CD4-positive, alpha-beta T cell treated with Interleukin-17A for 4 hours (primary cell): ENCODE data around the gene SLC8A3.
"Not testable (repeated sequence)": the region's sequence is repeated elsewhere in the genome, so short reads cannot be mapped to it uniquely, and the experiment has no call there.

Experiments used
- DNase-seq: peaks from one replicate; pipeline ENCODE4 v3.0.0-alpha.2; 2020; ENCODE audit warnings: mixed read lengths

The SLC8A3 gene, protein sequence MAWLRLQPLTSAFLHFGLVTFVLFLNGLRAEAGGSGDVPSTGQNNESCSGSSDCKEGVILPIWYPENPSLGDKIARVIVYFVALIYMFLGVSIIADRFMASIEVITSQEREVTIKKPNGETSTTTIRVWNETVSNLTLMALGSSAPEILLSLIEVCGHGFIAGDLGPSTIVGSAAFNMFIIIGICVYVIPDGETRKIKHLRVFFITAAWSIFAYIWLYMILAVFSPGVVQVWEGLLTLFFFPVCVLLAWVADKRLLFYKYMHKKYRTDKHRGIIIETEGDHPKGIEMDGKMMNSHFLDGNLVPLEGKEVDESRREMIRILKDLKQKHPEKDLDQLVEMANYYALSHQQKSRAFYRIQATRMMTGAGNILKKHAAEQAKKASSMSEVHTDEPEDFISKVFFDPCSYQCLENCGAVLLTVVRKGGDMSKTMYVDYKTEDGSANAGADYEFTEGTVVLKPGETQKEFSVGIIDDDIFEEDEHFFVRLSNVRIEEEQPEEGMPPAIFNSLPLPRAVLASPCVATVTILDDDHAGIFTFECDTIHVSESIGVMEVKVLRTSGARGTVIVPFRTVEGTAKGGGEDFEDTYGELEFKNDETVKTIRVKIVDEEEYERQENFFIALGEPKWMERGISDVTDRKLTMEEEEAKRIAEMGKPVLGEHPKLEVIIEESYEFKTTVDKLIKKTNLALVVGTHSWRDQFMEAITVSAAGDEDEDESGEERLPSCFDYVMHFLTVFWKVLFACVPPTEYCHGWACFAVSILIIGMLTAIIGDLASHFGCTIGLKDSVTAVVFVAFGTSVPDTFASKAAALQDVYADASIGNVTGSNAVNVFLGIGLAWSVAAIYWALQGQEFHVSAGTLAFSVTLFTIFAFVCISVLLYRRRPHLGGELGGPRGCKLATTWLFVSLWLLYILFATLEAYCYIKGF

DNA sequence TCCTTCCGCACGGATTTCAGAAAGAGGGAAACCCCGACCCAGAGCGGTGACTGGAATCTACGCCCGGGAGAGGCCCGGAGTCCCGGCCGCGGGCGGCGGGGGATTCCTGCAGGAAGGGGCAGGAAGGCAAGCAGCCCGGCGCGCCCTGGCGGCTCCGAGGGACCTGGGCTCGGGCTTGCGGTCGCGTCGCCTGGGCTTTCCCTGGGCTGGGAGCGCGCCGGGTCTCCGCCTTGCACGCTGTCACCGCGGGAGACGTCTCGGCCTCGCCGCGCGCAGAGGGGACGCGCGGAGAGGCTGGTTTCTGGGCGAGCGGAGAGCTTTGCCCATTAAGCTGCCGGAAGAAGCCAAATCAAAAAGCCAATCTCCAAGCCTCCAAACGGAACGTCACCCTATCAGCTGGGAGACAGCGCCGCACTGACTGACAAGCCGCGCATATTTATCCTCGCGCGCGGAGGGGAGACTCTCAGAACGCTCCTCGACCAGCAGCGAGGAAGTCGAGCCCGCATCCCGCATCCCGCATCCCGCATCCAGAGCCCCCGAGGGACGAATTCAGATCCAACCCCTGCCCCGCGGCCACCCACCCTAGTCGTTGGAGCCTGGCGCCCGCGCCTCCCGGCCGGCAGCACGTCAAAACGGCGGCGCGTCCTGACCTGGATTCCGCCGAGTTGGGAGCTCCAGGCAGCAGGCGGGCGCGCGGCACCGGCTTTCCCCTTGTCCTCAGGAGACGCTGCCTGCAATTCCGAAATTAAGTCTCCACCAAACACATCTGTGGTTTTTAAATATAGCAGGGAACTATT lies at the start of gene SLC8A3:
SLC8A3 (minus strand) TSS at position 293 of the 797 bp plus-strand sequence. CDS start 20,529 bp downstream, outside the sequence.
- no peak for DNase-seq

DNA sequence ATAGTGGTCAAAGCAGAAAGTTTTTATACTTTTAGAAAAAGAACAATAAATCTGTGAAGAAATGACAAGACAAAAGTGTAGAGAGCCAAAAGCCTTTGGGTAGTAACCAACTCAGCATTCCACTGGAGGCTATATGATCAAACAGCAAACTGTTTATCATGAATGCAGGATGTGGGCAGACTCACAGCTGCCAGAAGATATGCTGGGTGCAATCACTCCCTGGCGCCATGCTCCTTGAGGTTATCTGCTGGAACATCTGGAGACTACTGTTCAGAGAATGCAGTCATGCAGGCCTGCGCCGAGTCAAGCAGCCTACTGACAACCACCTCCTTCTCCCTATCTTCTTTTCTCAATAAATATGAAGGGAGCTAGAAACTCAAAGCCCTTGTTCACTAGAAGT lies 49.0 kb upstream of the SLC8A3 start:
- no peak for DNase-seq

DNA sequence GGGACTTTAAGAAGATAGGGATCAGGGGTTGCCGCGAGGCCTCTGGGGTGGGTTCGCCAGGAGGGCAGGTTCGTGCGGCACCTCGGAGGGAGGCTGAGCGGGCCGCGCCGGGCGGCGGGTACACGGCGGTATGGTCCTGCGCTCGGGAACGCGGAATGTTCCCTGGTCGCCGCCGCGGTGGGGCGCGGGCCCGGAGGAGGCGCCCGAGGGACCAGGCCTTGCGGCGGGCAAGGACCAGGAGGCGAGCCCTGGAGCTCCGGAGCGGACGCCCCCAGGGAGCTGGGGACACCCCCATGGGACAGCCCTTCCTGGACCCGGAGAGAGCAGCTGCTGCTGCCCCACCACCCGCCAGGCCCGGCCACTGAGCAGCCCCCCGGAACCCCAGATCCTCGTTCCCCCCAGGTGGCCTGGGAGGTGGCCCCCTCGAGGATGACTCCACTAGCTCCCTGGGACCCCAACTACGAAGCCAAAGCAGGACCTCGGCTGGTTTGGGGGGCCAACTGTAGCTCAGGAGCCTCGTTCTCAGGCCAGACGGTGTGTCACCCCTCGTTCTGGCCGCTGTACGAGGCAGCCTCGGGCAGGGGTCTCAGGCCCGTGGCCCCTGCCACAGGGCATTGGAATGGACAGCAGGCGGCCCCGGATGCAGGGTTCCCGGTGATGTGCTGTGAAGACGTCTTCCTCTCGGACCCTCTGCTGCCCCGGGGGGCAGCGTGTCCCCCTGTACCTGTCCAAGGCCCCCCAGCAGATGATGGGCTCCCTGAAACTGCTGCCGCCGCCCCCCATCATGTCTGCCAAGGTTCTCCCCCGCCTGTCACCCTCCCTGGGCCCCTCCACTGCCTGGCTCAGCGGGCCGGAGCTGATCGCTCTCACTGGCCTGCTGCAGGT lies 45.6 kb upstream of the SLC8A3 start:
- no peak for DNase-seq

DNA sequence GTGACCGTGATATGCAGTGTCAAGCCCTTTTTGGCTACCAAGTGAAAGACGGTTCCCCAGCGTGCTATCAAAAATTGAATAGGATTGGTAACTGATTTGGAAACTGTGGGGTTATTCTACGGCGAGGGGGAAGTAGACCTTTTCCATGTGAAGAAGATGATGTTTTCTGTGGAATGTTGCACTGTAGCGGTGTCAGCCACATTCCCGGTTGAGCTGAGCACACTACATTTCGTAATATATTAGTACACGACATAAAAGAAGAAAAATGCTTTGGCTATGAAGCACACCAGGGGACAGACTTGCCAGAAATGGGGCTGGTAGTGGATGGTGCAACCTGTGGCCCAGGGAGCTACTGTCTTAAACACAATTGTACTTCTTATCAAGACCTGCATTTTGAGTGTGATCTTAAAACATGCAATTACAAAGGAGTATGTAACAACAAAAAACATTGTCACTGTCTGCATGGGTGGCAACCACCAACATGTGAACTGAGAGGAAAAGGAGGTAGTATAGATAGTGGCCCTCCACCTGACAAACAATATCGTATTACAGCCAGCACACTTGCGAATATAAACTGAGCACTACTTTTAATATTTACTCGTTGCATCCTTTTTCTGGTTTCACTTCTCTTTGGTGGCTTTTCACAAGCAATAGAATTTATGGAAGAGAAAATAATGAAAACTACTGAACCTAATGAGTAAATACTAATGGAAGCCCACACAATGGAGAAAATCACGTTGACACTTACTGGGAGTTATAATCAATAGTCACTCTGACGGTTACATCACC lies 43.2 kb upstream of the SLC8A3 start:
- DNase-seq, result not testable (repeated sequence)

DNA sequence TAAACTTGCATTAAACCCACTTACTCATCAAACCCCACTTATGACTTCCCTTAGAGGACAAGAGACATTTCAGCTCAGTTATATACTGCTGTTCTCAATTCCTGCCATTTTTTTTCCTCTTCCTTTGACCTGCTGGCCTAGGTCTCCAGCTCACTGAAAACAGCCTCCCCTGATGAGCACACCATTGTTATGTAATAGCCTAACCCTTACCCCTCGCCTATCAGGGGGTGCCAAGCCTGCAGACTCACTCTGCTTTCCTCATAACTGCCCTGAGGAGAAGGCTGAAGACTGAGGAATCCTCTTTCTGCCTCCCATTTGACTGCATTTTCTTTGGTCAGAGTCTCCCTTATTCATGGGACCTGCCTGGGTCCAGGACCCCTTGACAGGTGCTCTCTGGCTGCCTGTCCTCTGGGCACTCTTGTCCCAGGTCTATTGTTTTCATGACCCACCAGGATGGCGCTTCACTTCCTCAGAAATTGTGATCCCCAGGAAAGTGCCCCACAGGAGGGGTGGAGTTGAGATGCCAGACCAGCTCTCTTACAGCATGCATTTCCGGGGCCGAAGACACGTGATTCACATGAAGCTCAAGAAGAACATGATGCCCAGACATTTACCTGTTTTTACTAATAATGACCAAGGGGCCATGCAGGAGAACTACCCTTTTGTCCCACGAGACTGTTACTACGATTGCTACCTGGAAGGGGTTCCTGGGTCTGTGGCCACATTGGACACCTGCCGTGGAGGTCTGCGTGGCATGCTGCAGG lies 41.3 kb upstream of the SLC8A3 start:
- DNase-seq, result not testable (repeated sequence)

DNA sequence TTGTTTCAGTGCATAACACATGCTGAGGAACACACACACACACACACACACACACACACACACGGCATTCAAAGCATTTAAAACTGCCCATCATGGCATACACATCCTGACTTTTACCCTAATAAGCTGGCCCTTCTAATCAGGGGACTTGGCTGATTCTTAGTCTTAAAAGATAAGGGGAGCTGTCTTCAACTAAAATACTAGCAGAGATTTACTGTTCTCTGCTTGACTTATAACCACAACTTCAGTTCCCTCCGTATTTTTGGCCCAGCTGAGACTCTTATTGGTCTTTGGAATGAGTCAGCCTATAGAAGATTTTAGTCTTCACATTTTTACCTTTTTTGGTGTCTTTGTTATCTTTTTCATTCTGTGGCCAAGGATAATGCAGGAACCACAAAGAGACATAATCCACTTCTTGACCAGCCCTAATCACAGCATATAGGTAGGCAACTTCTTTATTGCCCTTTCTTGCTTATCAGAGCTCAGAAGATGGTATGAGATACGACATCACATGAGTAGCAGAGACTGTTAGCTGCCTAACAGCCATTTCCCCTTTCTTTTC lies 25.1 kb upstream of the SLC8A3 start:
- no peak for DNase-seq

DNA sequence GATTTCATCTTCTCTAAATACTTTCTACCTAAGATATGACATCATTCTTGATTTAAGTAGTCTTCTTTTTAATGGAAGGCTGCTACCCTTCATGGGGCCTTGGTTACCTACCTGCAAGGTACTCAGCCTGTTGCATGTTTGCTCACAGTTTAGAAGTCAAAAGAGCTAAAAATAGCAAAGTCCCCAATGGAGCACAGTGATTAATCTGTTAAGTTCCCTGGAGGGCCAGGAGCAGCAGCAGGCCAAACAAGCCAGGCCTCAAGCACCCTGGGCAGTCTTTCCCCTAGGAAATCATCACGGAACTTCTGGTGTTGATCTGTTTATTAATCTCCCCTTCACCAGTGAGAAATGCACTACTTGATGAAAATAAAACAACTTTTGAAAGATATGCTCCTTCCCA lies 24.0 kb upstream of the SLC8A3 start:
- DNase-seq, result no peak

DNA sequence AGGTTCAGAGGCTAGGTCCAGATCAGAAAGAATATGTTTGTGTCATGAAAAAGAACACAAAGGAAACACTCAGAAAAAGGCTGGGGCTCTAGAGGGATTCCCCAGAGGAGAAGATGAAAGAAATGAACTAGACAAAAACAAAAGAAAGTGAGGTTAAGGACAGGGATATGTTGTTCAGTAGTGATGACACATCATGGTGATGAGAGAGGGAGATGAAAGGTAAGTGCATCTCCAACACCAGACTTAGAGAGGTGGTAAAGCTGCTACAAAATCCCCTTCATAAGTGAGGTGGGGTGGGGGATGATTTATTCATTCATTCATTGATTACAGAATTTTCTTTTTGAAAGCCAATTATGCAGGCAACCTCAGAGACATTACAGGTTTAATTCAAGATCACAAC lies 19.6 kb upstream of the SLC8A3 start:
- no peak for DNase-seq

DNA sequence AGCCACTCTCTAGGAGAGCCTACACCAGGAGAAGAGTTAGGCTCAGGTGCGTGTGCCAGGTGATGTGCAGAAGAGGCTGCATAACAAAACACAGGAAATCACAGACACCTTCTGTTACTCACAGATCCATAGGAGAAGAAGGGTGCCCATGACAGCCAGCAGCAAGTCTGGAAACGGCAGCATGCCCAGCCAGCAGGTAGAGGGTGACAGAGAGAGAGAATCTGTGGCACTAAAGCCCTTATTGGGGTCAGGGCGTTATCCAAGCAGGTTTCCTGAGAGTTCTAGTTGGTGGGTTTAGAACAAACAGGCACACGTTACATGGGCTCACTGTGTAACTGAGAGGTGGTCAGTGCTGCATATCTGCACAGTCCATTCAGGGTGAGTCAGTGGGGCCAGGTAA lies 14.9 kb upstream of the SLC8A3 start:
- DNase-seq, result no peak

DNA sequence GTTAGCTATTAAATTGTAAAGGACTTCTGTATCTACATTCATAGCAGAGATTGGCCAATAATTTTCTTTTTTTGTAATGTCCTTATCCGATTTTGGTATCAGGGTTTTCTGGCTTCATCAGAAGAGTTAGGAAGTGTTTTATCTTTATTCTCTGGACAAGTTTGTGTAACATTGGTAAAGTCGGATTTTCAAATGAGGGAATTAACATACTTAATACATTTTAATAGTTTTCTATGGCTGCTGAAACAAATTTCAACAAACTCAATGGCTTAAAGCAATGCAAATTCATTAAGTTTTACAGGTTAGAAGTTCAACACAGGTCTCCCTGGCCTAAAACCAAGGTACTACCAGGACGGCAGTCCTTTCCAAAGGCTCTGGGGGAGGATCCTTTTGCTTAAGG lies 13.2 kb upstream of the SLC8A3 start:
- DNase-seq, result no peak

DNA sequence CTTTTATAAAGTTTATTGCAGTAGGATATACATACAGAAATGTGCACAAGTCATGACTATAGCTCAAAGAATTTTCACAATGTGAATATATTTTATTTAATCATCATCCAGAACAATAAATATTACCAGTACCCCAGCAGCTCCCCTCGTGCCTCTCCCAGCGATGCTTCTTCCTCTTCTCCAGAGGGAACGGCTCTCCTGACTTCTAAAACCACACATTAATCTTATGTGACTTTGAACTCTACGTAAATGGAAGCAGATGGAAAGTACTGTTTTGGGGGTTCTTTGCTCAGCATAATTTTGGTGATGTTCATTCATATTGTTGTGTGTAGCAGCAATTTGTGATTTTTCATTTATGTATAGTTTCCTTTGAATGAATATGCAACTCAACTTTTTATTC lies 4.6 kb upstream of the SLC8A3 start:
- DNase-seq, result no peak

DNA sequence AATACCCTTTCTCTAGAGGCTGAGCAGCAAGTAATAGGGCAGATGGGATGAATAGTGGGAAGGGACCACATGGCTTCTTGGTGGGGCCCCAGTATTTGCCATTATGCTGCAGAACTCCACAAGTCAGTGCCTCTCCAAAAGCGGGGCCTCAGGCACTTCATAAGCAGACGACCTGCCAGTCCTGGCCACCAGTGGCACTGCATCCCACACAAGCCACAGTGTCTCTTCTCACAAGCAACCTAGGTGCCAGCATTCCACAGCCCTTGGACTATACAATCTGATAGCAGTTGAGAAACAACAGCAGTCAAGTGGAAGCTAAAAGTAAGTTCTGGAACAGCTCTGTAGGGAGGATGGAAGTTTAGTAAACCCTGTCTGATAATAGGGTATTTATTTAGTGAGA lies 4.2 kb upstream of the SLC8A3 start:
- DNase-seq, result no peak

DNA sequence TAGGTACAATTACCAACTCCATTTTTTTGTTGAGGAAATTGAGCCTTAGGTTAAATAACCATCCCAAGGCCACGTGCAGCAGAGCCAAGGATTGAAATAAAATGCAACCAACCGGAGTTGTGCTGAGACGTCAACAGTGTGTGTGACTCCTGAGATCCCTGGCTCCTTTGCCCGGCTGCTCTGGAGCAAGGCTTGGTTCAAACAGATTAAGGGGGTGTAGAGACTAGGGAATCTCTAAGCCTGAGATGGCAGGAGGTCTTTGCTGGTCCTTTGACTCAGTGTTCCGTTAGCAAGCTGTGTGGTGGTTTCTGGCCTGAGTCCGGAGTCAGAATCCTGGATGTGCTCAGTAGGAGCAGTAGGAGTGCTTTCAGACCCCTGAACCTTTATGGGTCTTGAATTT lies 1.4 kb upstream of the SLC8A3 start:
- DNase-seq, result no peak

DNA sequence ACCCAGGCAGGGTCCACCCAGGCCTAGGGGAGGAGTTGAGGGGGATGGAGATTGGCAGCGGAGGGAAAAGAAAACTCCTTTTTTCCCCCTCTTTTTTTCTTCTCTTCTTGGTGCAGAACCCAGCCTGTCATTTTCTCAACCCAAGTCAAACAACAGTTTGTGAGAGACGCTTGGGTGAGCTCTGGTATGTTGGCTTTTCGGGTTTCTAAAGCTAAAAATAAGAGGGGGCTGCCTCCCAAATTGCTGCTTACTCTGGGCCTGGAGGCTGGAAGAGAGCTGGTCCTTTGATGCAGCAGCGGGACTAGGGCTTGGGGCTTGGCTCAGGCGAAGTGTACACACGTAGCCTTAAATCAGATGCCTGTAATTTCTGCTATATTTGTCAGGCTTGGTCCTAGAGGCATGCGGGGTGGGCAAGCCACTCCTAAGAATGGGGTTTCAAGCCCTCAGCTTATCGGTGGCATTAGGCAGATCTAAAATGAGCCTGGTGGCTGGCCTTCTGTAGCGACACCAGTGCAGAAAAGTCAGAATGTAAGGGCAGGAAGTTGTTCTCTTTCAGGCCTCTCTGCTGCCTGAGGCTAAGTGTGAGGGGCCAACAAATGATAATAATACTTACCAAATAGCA lies 816 bp upstream of the SLC8A3 start:
- DNase-seq, result no peak

DNA sequence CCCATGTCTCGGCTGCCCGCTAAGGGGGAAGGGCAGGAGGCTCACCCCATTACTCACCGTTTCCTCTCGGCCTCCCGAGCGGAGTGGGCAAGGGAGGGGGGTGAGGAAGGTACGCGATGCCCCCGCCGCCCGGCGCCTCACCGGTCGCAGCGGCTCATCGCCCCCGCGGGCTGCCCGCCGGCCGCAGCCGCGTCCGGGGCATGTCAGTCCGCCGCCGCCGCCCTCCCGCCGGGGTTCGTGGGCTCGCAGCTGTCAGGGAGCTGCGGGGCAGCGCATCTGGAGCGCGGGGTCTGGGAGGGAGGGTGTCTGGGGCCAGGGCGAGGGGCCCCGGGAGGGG lies 461 bp downstream of the SLC8A3 start:
- no peak for DNase-seq

DNA sequence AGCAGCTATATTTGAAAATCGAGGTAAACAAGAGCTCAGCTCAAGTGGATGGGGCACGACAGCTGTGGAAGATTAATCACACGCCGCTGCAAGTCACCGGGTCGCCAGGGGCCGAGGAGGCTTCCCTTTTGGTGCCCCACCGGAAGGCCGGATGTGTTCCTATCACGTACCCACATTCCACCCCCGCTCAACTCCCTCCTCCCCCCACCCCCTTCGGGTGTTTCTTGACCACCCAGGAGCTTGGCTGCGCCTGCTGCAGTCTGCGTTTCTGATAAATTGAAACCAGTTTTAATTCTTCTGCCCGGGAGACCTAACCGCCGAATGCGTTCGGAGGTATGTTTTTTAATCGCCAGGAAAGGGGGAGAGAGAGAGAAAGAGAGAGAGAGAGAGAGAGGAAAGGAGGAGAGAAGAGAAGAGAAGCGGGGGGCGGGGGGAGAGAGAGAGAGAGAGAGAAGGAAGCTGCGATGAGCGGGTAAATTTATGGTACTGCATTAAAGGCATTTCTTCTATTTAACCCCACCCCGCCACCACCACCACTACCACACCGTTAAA lies 1.8 kb downstream of the SLC8A3 start:
- peak; percentile 4 for DNase-seq

DNA sequence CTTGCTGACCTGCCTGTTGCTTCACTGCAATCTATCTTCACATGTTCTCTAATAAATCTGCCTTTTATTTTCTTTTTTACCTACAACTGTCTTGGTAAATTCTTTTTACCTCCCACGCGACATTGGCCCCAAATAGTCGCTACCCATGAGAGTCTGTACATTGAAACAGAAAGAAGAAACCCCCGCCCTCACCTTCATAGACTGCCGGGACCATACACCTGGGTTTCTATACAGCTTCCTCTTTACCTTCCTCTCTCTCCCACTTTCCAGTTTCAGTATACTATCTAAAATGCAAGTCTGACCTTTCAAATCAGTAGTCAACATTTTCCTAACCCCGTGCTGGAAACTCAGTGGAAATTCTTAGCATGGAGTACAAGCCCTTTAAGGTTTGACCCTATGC lies 4.8 kb downstream of the SLC8A3 start:
- DNase-seq, result no peak

DNA sequence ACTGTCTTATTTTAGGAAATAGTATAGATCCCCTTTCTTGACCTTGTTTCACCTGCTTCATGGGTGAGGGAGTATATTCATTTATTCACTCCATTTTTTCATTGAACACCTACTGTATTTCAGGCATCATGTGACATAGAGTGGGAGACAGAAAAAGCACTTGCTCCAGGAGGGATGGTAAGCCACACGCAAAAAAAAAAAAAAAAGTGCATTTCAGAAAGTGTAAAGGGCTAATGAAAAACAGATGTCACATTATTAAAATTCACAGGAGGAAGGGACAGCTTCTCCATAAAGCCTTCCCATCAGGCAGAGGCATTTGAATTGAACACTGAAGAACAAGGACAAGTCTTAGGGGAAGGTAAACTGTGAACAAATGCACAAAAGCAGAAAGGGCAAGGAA lies 7.5 kb downstream of the SLC8A3 start:
- no peak for DNase-seq

DNA sequence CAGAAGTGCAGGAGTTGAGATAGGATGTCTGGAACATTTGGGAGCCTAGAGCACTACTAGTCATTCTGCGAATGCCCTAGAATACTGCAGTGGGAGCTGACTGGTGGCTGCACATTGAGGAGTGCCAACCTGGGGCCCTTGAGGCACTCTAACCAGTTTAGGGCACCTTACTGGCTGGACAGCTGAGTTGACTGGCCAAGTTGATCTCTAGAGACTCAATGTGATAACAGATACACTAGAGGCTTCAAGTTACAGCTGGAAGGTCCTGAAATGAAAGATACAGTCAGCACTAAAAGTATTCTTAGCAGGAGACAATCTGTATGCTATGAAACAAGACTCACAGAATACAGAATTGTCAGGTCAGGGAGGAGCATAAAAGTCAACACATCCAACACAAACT lies 8.0 kb downstream of the SLC8A3 start:
- no peak for DNase-seq
